Measurements from ENCODE around the gene FAM120C.

Gene FAM120C

DNA sequence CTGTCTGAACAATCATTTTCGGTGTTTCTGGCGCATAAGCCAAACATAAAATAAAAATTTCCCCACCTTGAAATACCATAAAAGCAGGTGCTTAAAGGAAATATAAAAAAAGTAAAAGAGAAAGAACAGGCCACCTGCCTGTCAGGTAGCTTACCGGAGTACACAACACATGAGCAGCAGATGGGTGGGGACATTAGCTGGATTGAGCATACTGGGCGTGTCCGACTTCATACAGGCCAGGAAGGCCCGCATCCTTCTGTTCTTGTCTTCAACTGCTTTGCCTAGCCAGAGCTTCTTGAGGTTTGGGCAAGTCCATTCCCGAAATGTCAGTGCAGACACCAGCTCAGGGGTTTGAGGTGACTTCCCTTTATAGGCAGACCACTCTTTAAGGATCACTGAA is 66.7 kb downstream of the FAM120C start:
- Histone ChIP-seq H3K4me3 (ENCODE audit: insufficient read depth, low read length, poor library complexity, severe bottlenecking) (no peak overlapping the region), H3K9ac (ENCODE audit: low read length) (no peak overlapping the region), H3F3A (ENCODE audit: insufficient read depth) (no peaks in the 10 kb centered on the region), H2AFZ (ENCODE audit: low read depth, low read length, severe bottlenecking) (no peak overlapping the region), H3K9me2 (replicated peaks; ENCODE audit: insufficient read depth, low read length) (no peaks in the 10 kb centered on the region), H3K9me3 (ENCODE audit: insufficient read depth, low read length) (no peaks in the 10 kb centered on the region), H3K79me2 (ENCODE audit: insufficient read depth, low read length) (no peaks in the 10 kb centered on the region), H4K20me1 (ENCODE audit: low read depth, low read length) (no peaks in the 10 kb centered on the region), H3K27ac (ENCODE audit: low read depth, low read length) (no peak overlapping the region), H3K4me2 (ENCODE audit: low read depth, low read length, poor library complexity, severe bottlenecking) (no peak overlapping the region), H3K36me3 (ENCODE audit: low read length) (no peaks in the 10 kb centered on the region), H3K27me3 (ENCODE audit: low read length) (no peaks in the 10 kb centered on the region)
- no peak for TF ChIP-seq EZH2phosphoT487 (conservative IDR thresholded peaks at IDR 0.05; ENCODE audit: low read length)
- TF ChIP-seq, protein P1, sequence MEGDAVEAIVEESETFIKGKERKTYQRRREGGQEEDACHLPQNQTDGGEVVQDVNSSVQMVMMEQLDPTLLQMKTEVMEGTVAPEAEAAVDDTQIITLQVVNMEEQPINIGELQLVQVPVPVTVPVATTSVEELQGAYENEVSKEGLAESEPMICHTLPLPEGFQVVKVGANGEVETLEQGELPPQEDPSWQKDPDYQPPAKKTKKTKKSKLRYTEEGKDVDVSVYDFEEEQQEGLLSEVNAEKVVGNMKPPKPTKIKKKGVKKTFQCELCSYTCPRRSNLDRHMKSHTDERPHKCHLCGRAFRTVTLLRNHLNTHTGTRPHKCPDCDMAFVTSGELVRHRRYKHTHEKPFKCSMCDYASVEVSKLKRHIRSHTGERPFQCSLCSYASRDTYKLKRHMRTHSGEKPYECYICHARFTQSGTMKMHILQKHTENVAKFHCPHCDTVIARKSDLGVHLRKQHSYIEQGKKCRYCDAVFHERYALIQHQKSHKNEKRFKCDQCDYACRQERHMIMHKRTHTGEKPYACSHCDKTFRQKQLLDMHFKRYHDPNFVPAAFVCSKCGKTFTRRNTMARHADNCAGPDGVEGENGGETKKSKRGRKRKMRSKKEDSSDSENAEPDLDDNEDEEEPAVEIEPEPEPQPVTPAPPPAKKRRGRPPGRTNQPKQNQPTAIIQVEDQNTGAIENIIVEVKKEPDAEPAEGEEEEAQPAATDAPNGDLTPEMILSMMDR (IDR thresholded peaks at IDR 0.05; ENCODE audit: insufficient read depth, low read length, poor library complexity, severe bottlenecking): no peak

DNA sequence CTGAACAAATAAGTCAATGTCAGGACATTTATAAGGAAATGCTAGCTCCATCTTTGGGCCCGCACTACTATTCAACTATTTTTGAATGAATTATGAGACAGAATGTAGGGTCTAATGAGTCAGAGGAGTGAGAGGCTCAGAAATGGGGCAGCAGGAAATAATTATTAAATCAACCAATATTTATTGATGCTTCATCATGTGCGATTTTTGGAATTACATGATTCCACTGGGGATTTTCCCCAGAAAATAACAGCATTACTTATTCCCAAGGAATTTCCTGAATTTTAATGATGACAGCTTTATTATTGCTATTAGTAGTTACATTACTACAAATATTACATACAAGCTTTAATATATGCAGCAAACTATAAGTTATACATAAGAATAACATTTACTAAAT is 89.5 kb downstream of the FAM120C start:
- no peaks in the 10 kb centered on the region for H3K9me3 ChIP-seq (ENCODE audit: insufficient read depth, low read length)
- no peak for TF ChIP-seq EZH2phosphoT487 (conservative IDR thresholded peaks at IDR 0.05; ENCODE audit: low read length)
- TF ChIP-seq, protein P1 (IDR thresholded peaks at IDR 0.05; ENCODE audit: insufficient read depth, low read length, poor library complexity, severe bottlenecking): no peak
- H4K20me1 ChIP-seq (ENCODE audit: low read depth, low read length): no peaks in the 10 kb centered on the region
- H3K27ac ChIP-seq (ENCODE audit: low read depth, low read length): no peak overlapping the region
- no peaks in the 10 kb centered on the region for H3F3A ChIP-seq (ENCODE audit: insufficient read depth)
- no peak overlapping the region for H2AFZ ChIP-seq (ENCODE audit: low read depth, low read length, severe bottlenecking)
- H3K79me2 ChIP-seq (ENCODE audit: insufficient read depth, low read length): no peaks in the 10 kb centered on the region
- no peak overlapping the region for H3K4me3 ChIP-seq (ENCODE audit: insufficient read depth, low read length, poor library complexity, severe bottlenecking)
- H3K9ac ChIP-seq (ENCODE audit: low read length): no peak overlapping the region
- no peaks in the 10 kb centered on the region for H3K27me3 ChIP-seq (ENCODE audit: low read length)
- no peaks in the 10 kb centered on the region for H3K36me3 ChIP-seq (ENCODE audit: low read length)
- no peak overlapping the region for H3K4me2 ChIP-seq (ENCODE audit: low read depth, low read length, poor library complexity, severe bottlenecking)
- no peaks in the 10 kb centered on the region for H3K9me2 ChIP-seq (replicated peaks; ENCODE audit: insufficient read depth, low read length)

DNA sequence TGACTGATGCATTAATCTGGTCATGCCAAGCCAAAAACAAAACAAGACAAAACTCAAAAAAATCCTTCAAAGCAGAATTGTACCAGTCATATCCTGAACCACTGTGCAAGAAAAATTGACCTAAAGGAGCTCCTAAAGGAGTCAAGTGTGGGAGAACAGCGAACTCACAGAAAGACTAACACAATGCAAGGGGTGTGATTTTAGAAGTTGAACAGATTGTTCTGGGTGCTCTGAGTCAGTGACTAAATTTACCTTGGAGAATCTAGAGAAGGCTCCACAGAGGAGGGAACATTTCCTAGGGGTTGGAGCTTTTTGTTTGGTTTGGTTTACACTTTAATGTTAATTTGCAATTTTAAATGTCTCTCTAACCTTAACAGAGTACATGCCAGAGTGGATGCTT is 89.9 kb downstream of the FAM120C start:
- H3K79me2 ChIP-seq (ENCODE audit: insufficient read depth, low read length): no peaks in the 10 kb centered on the region
- no peak overlapping the region for H3K9ac ChIP-seq (ENCODE audit: low read length)
- no peak overlapping the region for H3K27ac ChIP-seq (ENCODE audit: low read depth, low read length)
- H3K4me3 ChIP-seq (ENCODE audit: insufficient read depth, low read length, poor library complexity, severe bottlenecking): no peak overlapping the region
- no peaks in the 10 kb centered on the region for H3K27me3 ChIP-seq (ENCODE audit: low read length)
- no peaks in the 10 kb centered on the region for H3K9me2 ChIP-seq (replicated peaks; ENCODE audit: insufficient read depth, low read length)
- H2AFZ ChIP-seq (ENCODE audit: low read depth, low read length, severe bottlenecking): no peak overlapping the region
- H3K4me2 ChIP-seq (ENCODE audit: low read depth, low read length, poor library complexity, severe bottlenecking): no peak overlapping the region
- H4K20me1 ChIP-seq (ENCODE audit: low read depth, low read length): no peaks in the 10 kb centered on the region
- no peaks in the 10 kb centered on the region for H3K36me3 ChIP-seq (ENCODE audit: low read length)
- TF ChIP-seq, protein P1 (IDR thresholded peaks at IDR 0.05; ENCODE audit: insufficient read depth, low read length, poor library complexity, severe bottlenecking): no peak
- no peak for TF ChIP-seq EZH2phosphoT487 (conservative IDR thresholded peaks at IDR 0.05; ENCODE audit: low read length)
- no peaks in the 10 kb centered on the region for H3K9me3 ChIP-seq (ENCODE audit: insufficient read depth, low read length)
- no peaks in the 10 kb centered on the region for H3F3A ChIP-seq (ENCODE audit: insufficient read depth)
